Measurements from ENCODE around the gene MALAT1.

Gene MALAT1

GRCh38 chr11:65479184-65480145 is 19.4 kb upstream of the MALAT1 start:
- DNase-seq, result peak; percentile 78

DNA sequence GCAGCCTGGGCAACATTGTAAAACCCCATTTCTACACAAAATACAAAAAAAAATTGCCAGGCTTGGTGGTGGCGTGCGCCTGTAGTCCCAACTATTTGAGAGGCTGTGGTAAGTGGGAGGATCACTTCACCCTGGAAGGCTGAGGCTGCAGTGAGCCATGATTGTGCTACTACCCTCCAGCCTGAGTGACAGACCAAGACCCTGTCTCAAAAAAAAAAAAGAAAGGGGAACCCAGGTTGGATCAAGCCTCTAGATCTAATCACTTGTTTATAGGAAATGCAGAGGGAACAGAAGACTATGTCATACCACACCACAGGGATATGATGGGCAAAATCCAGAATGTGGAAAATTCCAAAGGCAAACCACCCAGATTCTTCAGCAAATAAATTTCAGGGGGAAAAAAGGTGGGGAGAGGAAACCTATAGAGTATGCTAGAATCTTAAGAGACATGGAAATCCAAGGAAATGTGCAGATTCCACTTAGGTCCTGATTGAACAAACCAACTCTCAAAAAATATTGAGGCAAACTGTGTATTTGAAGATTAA is 16.5 kb upstream of the MALAT1 start:
- DNase-seq, result no peak

DNA sequence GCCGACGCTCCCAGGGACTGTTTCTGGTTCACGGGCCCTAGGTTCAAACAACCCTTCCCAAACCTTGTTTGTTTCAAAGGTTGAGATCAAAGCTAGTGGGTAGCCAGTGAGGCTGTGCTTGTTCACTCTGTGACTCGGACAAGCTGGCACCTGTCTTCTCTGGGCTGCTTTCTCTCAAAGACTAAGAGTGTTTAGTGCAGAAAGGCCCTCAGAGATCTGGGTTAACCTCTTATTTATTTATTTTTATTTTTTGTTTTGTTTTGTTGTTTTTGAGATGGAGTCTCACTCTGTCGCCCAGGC is 13.0 kb upstream of the MALAT1 start:
- no peak for DNase-seq

GRCh38 chr11:65486570-65487466 is 12.0 kb upstream of the MALAT1 start:
- no peak for DNase-seq

DNA sequence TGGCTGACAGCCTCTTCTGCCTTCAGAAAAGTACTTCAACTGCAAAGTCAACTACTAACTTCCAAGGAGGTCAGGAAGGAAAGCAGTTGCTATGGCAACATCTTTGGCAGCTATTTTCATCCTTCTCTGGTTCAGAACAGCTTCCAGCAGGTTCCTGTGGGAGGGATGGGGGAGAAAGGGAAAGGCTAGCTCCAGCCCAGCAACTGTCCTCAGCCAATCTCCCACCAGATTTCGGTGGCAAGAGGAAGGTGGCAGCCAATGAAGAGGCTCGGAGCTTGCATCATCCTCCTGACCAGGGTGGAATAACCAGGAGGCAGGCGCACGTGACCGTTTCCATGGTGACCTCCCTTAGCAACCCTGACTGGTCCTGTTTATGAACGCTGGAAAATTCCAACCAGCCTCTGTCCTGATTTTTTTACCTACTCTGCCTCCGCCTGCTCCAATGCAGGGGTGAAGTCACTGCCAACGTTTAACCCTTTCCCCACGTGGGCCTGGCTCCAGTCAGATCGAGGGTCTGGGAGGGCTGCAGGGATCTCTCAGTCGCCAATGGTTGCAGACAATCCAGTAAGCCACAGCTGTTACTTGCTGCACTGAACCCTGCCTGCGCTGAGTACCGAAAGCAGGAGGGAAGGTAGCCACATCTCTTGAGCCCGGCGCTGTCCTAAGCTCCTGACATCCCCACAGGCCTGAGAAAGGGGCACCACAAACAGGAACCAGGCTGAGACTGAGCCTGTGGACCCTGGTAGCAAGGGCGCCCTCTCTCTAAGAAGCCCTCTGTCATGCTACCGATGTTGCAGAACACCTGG is 11.2 kb upstream of the MALAT1 start:
- peak; percentile 100 for DNase-seq

DNA sequence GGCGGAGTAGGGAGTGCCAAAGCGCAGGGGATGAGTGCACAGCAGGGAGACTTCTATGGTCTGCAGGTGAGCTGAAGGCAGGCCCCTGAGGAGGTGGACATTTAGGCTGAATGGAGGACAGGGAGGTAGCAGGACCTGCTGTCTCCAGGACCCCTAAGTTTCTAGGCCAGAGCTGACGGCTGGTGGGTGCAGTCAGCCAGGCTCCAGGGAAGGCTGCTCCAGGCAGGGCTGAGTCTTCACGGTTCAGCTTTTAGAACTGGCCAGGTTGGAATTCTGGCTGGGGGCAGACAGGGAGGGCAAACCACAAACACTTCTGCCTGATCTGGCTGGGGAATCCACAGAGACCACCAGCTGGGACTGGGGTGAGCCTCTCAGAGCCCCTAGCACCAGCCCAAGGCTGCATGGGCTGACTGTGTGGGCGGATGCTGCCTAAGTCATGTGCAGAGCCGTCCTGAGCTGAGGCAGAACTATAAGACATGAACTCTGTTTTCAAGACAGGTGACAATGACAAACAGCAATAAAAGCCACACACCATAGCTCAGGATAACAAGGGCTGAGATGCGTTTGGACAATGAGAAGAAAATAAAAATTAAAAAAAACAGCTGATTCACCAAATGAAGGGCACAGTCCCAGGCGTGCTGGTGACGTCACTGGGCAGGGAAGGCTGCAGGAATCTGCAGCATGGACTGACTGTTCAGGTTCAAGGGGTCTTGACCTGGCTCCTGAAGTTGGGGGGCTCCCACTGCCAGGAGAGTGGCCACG is 10.4 kb upstream of the MALAT1 start:
- DNase-seq, result peak; percentile 78

- peak; percentile 98 for DNase-seq
Observed at GRCh38 chr11:65489035-65489705, 9.7 kb upstream of the MALAT1 start.

GRCh38 chr11:65489706-65490320 is 9.0 kb upstream of the MALAT1 start:
- peak; percentile 31 for DNase-seq

DNA sequence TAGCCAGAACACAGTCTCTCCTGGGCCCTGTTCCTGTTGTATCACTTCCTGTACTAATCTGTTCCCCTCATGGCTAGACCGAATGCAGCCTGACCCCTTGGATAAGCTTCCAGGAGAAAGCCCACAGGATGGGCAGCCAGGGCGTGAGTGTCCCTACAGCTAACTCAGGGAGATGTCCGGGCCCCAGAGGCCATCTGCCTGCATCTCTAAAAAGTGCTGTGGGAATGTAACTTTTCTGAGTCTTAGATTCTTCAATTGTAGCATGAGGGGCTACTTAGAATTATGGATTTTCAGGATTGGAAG is 7.7 kb upstream of the MALAT1 start:
- DNase-seq, result peak; percentile 30

GRCh38 chr11:65491614-65492386 is 7.0 kb upstream of the MALAT1 start:
- DNase-seq, result peak; percentile 89

GRCh38 chr11:65492387-65492636 is 6.5 kb upstream of the MALAT1 start:
- no peak for DNase-seq

DNA sequence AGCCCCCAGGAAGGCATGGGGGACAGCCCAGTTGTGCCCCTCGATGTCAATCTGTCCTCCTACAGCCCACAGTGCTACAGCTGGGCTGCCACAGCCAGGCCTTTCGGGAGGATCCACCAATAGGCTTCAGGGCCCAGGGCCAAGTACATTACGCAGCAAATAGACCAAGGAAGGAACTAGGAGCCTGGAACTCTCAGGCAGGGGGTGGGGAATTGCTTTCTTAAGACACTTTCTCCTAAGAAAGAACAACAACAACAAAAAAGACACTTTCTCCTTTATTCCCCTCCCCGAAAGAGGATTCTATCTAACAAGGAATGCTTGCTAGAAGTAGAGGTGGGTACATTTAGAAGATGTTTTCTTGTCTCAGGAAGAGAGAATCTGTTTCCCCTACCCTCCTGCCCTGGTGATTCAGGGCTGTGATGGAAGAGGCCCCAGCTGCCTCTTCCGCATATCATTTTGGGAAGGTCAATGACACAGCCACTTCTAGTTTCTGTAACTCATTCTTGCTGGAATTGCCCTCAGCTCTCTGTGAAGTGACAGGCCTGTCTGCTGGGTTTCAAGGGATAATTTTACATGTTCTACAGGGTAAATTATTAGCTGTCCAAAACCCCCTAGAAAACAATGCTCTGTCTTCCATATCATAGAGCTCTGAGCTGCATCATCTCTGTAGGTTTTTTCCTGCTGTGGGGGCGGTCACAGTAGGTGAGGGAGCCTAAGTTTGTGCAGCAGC is 6.0 kb upstream of the MALAT1 start:
- DNase-seq, result peak; percentile 89

- DNase-seq, result peak; percentile 97
Observed at GRCh38 chr11:65493367-65494176, 5.3 kb upstream of the MALAT1 start.

DNA sequence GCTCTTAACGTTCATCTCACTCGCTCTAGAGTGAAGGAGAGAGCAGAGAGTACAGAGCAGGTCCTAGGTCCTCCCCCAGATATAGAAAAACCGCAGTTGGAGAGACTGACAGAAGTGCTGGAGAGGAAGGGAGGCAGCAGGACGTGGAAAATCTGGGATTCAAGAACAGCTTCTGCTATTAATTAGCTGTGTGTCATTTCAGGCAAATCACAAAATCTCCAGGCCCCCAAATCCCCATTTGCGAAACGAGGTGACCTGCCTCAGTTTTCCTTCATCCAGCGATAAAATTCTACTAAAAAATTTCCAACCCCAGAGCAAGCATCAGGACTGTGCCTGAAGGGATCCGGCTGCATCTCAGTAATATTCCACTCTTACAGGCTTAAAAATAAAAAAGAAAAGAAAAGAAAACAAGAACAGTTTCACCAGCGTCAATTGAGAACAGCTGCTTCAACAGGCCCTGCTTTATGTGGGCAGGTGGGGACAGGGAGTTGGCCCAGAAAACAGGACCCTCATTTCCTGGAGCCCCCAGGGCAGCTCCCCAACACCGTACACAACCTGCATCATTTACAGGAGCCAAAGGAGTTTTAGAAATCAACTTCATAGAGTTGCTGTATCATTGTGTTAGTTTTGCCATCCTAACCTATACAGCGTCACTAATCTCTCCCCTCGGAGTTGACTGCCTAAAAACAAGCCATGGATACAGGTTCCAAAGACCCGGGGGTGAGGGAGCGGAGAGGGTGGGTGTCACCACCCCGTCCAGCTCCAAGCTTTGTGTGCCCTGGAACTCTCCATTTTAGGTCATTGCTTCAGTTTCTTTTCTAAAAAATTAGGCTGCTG is 2.3 kb upstream of the MALAT1 start:
- DNase-seq, result peak; percentile 53

DNA sequence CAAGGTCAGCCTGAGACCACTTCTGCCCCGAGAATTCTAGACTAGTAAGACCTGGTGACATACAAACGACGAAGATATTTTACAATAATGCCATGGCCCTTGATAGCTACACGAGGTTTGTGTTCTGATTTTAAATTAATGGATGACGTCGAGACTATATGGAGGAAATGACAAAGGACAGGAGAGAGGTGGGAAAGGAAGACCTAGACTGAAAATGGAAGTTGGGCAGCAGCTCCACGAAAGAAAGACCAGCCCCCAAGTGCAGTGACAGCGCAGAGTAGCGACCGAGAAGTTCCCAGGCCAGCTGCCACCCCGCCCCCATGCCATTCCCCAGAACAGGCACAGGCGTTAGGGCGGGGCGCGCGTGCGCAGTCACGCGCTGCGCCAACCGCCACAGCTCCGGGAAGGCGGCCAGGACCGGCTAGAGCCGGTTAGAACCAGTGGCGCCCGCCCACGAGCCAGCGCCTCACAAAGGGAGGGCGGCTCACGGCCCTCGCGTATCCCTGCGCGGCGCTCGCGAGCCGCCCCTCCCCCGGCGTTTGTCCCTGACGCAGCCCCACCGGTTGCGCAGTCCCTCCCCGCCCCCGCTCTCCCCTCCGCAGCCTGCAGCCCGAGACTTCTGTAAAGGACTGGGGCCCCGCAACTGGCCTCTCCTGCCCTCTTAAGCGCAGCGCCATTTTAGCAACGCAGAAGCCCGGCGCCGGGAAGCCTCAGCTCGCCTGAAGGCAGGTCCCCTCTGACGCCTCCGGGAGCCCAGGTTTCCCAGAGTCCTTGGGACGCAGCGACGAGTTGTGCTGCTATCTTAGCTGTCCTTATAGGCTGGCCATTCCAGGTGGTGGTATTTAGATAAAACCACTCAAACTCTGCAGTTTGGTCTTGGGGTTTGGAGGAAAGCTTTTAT is 1.5 kb upstream of the MALAT1 start:
- DNase-seq, result peak; percentile 98

GRCh38 chr11:65498042-65498726 is 661 bp upstream of the MALAT1 start:
- DNase-seq, result peak; percentile 66

DNA sequence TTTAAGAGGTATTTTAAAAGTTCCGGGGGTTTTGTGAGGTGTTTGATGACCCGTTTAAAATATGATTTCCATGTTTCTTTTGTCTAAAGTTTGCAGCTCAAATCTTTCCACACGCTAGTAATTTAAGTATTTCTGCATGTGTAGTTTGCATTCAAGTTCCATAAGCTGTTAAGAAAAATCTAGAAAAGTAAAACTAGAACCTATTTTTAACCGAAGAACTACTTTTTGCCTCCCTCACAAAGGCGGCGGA is 193 bp upstream of the MALAT1 start:
- no peak for DNase-seq
